ENCODE measurements around the gene ITIH4.

Gene ITIH4

GRCh38 chr3:52843108-52843865 is 12.8 kb upstream of the ITIH4 start:
- TF ChIP-seq TAF1 (IDR thresholded peaks at IDR 0.05; ENCODE audit: borderline replicate concordance, insufficient read depth, low read length) (no peak), REST (IDR thresholded peaks at IDR 0.05; ENCODE audit: insufficient read depth in 1 of 2, low read depth in 2 of 2, low read length in 2 of 2) (no peak), POLR2AphosphoS5 (IDR thresholded peaks at IDR 0.05; ENCODE audit: low read depth, low read length) (no peak), SIN3A (IDR thresholded peaks at IDR 0.05; ENCODE audit: borderline replicate concordance, insufficient read depth, low read length) (no peak), FOXP2 (optimal IDR thresholded peaks at IDR 0.05; ENCODE audit: borderline replicate concordance, extremely low read depth, extremely low read length, insufficient read depth) (no peak)

- TF ChIP-seq FOXP2 (optimal IDR thresholded peaks at IDR 0.05; ENCODE audit: borderline replicate concordance, extremely low read depth, extremely low read length, insufficient read depth) (no peak), SIN3A (IDR thresholded peaks at IDR 0.05; ENCODE audit: borderline replicate concordance, insufficient read depth, low read length) (no peak), POLR2AphosphoS5 (IDR thresholded peaks at IDR 0.05; ENCODE audit: low read depth, low read length) (no peak)
These were observed 12.0 kb upstream of the ITIH4 start for GRCh38 chr3:52842424-52842823.

- TF ChIP-seq SIN3A (IDR thresholded peaks at IDR 0.05; ENCODE audit: borderline replicate concordance, insufficient read depth, low read length) (no peak), FOXP2 (optimal IDR thresholded peaks at IDR 0.05; ENCODE audit: borderline replicate concordance, extremely low read depth, extremely low read length, insufficient read depth) (no peak), TAF1 (IDR thresholded peaks at IDR 0.05; ENCODE audit: borderline replicate concordance, insufficient read depth, low read length) (no peak), REST (IDR thresholded peaks at IDR 0.05; ENCODE audit: insufficient read depth in 1 of 2, low read depth in 2 of 2, low read length in 2 of 2) (no peak), POLR2AphosphoS5 (IDR thresholded peaks at IDR 0.05; ENCODE audit: low read depth, low read length) (no peak)
These were observed 11.5 kb upstream of the ITIH4 start for GRCh38 chr3:52841981-52842340.

GRCh38 chr3:52841211-52841980 is 10.9 kb upstream of the ITIH4 start:
- TF ChIP-seq FOXP2 (optimal IDR thresholded peaks at IDR 0.05; ENCODE audit: borderline replicate concordance, extremely low read depth, extremely low read length, insufficient read depth) (no peak), REST (IDR thresholded peaks at IDR 0.05; ENCODE audit: insufficient read depth in 1 of 2, low read depth in 2 of 2, low read length in 2 of 2) (no peak), POLR2AphosphoS5 (IDR thresholded peaks at IDR 0.05; ENCODE audit: low read depth, low read length) (no peak), SIN3A (IDR thresholded peaks at IDR 0.05; ENCODE audit: borderline replicate concordance, insufficient read depth, low read length) (no peak), TAF1 (IDR thresholded peaks at IDR 0.05; ENCODE audit: borderline replicate concordance, insufficient read depth, low read length) (no peak)

GRCh38 chr3:52839892-52840545 is 9.5 kb upstream of the ITIH4 start:
- no peak for TF ChIP-seq REST (IDR thresholded peaks at IDR 0.05; ENCODE audit: insufficient read depth in 1 of 2, low read depth in 2 of 2, low read length in 2 of 2)
- no peak for TF ChIP-seq SIN3A (IDR thresholded peaks at IDR 0.05; ENCODE audit: borderline replicate concordance, insufficient read depth, low read length)
- no peak for TF ChIP-seq POLR2AphosphoS5 (IDR thresholded peaks at IDR 0.05; ENCODE audit: low read depth, low read length)
- TF ChIP-seq FOXP2 (optimal IDR thresholded peaks at IDR 0.05; ENCODE audit: borderline replicate concordance, extremely low read depth, extremely low read length, insufficient read depth): no peak
- no peak for TF ChIP-seq TAF1 (IDR thresholded peaks at IDR 0.05; ENCODE audit: borderline replicate concordance, insufficient read depth, low read length)

Measured in PFSK-1 (cell line).